Retinal pigment epithelial cell (primary cell): Measurements from ENCODE around the gene ERC2.

ENCODE experiments used
- DNase-seq: peaks from one replicate; pipeline ENCODE4 v3.0.0-alpha.2; 2010; ENCODE audit warnings: low read depth
- H3K4me3 ChIP-seq: 2 replicates; pipeline ENCODE4 v1.5.1; 2011; ENCODE audit warnings: mild to moderate bottlenecking, low read length, control low read depth, moderate library complexity
- CTCF ChIP-seq: conservative IDR thresholded peaks from 2 replicates; pipeline ENCODE4 v1.5.1; 2011; ENCODE audit warnings: low read depth, low read length, control low read depth, inconsistent platforms

Gene ERC2

DNA sequence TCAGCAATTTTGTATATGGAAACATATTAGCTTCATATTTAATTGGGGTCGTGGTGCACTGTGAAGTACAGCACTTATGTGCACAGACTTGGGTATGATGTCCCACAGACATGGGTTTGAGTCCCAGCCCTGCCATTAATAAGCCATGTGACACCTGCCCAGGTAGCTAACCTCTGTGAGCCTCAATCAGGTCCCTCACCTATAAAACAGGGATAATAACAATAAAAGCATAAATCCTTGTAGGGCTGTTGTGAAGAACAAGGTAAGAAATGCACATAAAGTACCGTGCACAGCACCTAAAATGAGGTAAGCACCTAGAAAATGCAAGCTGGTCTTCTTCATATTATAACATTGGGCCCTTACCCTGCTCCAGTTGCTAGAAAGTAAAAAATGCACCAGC lies 807.6 kb downstream of the ERC2 start:
- no peak for DNase-seq
- H3K4me3 ChIP-seq = no peak overlapping the region
- no peak for TF ChIP-seq CTCF

- DNase-seq = no peak
- no peak overlapping the region for H3K4me3 ChIP-seq
- TF ChIP-seq CTCF = no peak
Measured at GRCh38 chr3:55659701-55660100, 808.6 kb downstream of the ERC2 start.

DNA sequence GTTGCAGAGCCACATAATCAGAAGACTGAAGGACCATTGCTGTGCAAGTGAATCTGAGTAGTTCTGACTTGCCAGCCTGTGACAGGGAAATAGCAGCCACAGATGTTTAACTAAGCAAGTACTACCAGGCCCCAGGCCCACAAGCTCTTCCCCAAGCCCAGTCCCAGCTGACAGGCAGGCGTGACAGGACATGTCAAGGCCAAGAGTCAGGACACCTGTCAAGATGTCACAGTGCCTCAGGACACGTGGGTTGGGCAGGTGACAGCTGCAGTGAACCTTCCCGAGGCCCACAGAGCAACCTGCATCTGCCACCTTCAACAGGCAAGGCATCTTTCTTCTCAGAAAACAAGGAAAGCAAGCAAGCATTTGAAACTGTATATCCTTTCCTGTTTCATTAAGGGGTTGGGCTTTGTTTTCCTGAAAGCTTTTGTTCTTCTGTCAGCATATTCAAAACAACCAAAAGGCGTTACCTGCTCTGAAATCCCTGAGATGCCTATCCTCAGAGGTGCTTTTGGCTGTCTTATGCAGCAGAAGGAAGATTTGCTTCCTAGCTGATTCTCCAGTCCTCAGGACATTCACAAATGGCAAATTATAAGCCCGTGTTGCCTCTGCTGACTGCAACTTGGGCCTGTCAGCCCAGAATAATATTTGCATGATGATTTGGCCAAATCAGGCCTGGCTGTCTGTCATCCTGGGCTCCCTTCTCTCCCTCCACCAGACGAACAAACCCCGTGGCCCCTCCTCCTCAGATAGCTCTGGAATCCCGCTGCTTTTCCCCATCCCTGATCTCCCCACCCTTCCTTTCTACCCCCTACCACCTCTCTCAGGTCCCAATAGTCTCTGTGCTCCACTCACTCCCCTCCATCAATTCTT lies 809.3 kb downstream of the ERC2 start:
- no peak overlapping the region for H3K4me3 ChIP-seq
- TF ChIP-seq CTCF = no peak
- DNase-seq = no peak

GRCh38 chr3:55658270-55658669 lies 810.0 kb downstream of the ERC2 start:
- H3K4me3 ChIP-seq = no peak overlapping the region
- TF ChIP-seq CTCF = no peak
- no peak for DNase-seq

GRCh38 chr3:55655544-55655943 lies 812.7 kb downstream of the ERC2 start:
- H3K4me3 ChIP-seq = no peak overlapping the region
- DNase-seq = no peak
- no peak for TF ChIP-seq CTCF

DNA sequence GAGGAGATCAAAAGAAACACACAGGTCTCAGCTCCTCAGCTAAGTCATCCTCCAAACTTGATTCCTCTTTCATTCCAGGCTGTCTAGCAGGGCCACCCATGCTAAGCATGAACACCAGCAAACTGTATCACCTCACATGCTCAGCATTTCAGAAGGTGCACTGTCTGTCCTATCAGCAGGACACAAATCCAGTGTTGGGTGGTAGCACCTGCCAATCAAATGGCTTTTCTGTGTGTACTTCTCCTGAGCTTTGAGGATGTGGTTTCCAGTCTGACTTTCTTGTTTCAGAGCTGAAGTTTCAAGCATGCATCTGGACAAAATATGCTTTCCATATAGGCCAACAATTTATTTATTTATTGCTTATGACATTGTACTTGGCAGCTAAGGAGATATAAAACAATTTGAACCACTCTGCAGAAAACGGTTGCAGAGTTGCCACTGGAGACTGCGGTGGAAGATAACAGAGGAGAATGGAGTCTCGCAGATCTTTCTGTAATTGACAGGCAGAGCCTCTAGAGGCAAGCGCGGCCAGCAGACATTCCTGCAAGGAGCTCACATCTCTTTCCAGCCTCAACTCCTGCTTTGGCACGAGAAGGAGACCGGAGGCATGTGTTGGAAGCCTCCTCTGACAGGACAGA lies 814.0 kb downstream of the ERC2 start:
- no peak for TF ChIP-seq CTCF
- DNase-seq = no peak

GRCh38 chr3:55651011-55651410 lies 817.3 kb downstream of the ERC2 start:
- DNase-seq = no peak
- no peak overlapping the region for H3K4me3 ChIP-seq
- no peak for TF ChIP-seq CTCF

More for the DNA sequence above, 814.0 kb downstream of the ERC2 start:
- H3K4me3 ChIP-seq = no peak overlapping the region
